HG02642 (cell line): ENCODE data around the gene ARRDC4.
"Not testable (repeated sequence)": the region's sequence is repeated elsewhere in the genome, so short reads cannot be mapped to it uniquely, and the experiment has no call there.

ENCODE experiments used
- ATAC-seq: cut with Tn5 transposase; IDR thresholded peaks from one replicate; pipeline ENCODE4 v1.9.1; 2021; ENCODE audit warnings: mild to moderate bottlenecking; ENCODE audit not compliant: unreplicated experiment, poor library complexity

ARRDC4 gene

DNA sequence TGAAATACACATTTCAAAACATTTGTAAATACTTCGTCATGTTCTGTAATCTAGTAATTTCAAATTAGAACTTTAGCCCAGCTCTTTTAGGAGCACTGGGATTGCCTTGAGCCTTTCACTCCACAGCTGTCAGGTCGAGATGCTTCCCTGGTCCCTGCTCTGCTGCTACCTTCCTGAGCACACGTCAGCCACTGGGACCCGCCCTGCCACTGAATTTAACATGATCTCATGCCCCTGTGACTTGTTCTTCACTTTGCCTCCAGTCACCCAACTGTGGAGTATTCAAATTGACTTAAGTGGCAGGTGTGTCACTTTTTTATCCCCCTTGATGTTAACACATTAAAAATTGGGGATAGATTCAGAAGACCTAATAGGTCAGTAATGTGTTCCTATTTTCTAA, 3.3 kb downstream of the ARRDC4 start:
- ATAC-seq = no peak

DNA sequence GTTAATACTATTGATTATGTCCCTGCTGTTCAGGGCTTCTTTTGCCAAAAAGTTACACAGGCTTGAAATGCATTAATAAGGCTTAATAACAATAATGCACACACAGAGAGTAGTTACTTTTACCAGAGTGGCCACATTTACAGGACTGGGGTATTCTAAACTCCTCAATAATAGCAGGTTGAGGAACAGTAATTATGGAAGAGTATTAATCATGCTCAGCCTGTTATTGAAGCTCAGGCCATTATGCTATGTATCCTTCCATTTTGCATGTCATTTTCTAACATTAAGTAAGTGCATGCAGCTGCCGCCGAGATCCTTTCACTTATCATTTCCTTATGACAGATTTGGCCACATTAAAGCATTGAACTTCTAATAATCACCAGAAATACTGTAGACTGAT, 5.7 kb downstream of the ARRDC4 start:
- no peak for ATAC-seq

DNA sequence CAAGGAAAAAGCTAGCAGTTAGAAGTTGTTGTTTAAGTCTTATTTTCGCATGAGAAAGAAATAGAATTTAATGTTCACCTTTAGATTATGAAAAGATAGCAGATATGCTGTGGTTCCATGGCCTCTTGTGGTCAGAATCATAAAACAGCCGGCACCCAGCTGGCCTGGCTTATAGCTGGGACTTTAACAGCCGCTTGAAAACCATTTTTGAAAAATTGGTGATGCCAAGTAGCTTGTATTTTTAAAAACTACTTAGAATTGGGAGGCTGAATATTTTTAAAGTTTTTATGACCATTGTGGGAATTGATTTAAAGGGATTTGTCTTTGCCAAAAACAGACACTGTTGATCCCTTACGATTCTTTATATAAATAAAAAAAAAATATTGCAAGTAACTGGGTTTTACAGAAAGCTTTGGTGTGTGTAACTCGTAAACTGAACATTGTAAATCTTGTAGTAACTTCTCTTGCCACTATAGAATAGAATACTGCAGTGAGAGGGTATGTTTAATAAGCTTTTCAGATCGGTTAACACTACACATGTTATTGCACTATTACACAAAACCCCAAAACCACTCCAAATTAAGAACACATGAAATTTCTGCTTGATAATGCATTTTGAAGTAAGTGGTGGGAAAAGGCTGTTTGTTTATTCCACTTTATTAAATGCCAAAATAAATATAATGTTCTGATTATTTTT, 6.6 kb downstream of the ARRDC4 start:
- no peak for ATAC-seq

DNA sequence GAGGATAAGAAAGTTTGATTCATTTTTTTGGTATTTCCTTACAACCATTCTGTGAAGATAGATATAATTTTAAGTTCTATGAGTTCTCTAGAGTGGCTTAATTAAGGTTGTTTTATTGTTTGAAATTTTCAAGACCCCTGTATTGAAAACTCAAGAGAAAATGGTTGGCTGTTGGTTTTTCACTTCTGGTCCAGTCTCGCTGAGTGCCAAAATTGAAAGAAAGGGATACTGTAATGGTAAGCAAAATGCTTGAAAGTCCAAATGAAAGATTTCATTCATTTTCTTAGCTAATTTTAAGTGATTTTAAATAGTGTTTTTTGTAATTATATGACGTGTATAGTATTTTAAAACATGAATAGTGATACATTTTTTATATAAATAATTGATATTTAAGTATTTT, 7.4 kb downstream of the ARRDC4 start:
- no peak for ATAC-seq

DNA sequence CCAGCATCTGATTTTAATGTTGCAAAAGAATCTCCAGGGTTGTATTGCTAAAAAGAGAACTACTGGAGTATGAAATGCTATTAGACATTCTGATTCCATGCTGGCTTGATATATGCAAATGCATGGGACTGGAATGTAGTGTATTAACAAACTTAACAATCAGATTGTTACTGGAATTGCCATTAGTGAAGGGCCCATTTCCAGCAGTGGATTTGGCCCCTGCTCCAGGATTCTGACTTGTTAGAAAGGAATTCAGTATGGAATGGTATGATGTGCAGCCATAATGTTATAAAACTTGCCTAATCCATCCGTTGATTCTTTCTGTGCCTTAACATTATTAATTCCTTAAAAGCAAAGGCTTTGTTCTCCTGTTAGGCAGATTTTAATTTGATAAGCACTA, 7.9 kb downstream of the ARRDC4 start:
- ATAC-seq = no peak

DNA sequence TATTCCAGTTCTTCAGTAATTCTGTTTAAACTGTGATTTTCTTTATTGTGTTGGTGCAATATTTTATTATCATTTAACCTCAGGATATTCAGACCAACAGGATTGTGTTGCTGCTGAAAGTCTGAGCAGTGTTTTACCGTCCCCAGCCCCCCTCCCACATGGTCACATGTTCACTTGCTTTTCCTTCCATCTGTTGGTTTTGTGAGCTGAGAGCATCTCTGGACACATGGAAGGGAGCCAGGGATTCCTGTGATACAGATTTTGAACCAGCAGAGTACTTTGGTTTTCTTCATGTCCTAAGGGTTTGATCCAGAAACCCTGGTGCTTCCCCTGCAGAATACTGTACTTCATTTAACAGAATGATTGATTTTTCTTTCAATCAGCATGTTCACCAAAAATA, 11.9 kb downstream of the ARRDC4 start:
- ATAC-seq = no peak

DNA sequence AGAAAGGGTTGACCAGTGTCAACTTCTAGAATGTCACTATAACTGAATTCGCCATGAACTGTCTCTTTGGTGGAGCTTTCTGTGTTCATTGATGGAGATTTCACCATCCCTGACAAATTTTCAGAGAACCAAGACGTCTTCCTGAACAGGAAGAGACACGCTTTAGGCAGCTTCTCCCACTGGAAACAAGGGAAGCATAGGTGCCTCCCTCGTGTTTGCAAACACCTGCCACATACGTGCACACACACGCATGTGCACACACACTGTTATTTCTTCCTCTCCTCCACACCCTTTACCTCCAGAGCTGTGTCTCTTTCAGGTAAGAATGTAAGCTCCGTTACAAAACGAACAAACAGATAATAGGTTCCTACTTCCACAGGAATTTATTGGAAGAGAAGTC, 15.6 kb downstream of the ARRDC4 start:
- no peak for ATAC-seq

DNA sequence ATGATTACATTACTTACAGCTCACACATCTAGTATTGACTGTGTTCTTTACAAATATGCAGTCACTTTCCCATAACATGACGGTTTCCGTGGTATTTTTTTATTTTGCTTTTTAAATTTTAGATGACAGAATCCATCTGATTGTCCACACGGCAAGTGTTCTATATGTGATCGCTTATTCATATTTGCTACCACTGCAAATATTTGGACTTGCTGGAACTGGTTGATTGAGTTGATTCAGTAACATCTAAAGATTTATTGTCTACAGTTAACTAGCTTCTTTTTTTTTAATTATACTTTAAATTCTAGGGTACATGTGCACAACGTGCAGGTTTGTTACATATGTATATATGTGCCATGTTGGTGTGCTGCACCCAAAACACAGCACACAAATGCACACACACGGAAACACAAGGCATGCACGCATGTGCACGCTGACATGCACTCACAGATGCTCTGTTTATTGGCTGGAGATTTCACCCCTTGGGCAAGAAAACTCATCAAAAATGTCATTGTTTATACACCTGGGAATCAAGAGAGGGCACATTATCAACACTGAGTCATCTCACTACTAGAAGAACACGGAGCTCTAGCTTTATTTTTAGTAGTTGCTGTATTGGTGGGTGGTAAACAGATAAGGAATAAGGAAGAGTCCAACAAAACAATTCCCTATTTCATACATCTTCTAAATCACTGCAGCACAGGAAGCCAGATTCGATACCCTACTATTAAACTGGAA, 16.4 kb downstream of the ARRDC4 start:
- ATAC-seq = no peak

DNA sequence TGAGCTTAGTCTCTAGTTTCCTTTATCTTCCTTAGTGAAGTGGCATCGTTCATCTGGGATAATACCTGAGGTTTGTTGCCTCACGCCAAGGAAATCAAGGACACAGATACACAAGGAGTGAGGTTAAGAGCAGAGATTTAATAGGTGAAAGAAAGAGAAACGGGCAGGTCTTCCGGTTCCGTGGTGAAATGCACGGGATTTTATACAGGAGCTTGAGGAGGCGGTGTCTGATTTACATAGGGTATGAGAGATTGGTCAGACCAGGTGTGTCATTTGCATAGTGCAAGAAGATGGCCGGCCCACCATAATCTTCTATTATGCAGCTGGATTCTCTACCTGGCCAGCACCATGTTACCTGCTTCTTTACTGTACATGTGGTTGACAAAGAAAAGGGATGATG, 17.2 kb downstream of the ARRDC4 start:
- ATAC-seq = no peak

DNA sequence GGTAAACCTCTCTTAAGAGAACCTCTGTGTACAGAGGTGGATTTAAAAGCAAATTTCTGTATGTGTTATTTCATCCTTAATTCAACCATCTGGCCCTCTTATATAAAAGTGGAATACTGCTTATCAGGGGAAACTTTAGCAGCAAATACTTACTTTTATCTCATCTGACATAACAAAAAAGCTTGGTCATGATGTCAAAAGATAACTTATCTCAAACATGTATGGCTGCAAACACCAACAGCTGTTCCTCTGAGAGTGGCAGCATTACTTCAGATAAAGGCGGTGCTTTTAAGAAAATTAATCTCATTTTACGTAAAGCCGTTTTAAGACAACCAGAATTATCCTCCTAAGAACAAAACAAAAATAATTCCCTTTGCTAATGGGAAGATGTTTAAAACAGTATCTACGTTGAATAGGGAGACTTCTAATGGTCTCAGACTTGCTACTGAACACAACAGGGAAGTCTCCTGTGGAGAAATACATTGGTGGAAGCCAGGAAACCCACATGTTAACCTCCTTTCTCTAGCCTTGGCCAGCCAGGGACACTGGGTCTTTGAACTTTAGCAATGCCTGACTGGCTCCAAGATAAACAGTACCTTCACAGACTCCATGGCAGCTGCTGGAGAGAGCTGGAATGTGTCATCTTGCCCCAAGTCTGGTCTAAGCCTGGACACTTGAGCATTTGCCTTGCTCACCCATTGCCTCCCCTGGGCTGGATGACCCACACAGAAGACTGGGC, 18.1 kb downstream of the ARRDC4 start:
- ATAC-seq = no peak

DNA sequence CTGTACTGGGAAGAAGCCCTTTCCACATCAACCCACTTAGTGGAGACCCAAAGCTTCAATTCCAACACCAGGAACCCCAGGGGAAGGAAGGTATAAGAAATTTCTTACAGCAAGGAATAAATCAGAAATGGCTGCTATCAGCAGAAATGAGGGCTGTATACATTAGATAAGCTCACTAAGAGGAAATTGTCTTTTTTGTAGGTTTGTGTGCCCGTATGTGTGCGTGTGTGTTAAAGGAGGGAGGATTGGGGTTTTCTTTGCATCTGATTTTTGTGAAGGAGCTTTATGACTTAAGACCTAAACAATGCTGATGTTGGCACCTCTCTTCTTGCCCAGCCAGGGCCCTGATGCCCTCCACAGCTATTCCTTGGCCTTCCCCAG, 18.6 kb downstream of the ARRDC4 start:
- no peak for ATAC-seq

DNA sequence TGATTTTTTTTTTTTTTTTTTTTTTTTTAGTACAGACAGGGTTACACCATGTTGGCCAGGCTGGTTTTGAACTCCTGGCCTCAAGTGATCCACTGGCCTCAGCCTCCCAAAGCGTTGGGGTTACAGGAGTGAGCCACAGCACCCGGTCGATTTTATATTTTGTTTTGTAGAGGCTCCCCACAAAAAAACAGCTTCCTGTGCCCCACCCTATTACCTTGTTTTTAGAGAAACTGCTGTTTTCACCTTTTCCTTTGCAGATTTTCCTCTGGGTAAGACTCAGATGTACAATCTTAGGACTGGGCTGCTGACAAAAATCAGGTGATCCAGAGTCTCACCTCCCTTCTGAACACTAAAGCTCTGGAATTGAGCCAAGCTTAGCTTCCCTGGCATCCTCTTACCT, 20.6 kb downstream of the ARRDC4 start:
- no peak for ATAC-seq

DNA sequence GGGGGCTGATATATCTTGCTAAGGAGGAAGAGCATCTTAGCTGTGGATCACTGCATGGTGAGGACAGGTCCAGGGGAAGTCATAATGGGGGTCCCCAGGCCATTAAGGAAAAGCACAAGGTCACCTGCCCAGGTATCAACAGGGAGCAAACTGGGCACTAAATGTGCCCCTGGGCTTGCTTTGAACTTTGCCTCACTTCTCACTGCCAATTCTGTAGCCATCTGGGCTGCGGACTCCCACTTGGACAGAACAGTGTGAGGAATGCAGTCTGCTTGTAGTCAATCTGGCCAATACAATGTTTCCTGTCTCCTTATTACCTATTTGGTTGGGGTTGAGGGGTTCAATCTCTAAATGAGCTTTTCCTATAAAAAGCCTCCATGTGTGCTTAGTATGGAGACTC, 21.3 kb downstream of the ARRDC4 start:
- no peak for ATAC-seq

DNA sequence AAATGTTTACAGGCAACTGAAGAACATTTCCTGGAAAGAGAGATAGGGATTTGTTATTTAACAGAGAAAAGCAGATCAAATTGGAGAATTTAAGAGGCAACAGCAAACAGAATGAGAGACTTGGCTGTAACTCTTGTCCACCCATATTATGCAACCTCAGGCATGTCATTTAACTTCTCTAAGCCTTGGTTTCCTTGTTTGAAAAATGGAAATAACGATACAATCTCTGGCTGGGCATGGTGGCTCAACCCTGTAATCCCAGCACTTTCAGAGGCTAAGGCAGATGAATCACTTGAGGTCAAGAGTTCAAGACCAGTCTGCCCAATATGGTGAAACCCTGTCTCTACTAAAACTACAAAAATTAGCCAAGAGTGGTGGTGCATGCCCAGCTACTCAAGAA, 23.7 kb downstream of the ARRDC4 start:
- ATAC-seq = no peak

DNA sequence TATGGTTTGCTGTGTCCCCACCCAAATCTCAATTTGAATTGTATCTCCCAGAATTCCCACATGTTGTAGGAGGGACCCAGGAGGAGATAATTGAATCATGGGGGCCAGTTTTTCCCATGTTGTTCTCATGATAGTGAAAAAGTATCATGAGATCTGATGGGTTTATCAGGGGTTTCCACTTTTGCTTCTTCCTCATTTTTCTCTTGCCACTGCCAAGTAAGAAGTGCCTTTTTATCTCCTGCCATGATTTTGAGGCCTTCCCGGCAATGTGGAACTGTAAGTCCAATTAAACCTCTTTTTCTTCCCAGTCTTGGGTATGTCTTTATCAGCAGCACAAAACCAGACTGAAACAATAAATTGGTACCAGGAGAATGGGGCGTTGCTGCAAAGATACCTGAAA, 25.5 kb downstream of the ARRDC4 start:
- not testable (repeated sequence) for ATAC-seq

DNA sequence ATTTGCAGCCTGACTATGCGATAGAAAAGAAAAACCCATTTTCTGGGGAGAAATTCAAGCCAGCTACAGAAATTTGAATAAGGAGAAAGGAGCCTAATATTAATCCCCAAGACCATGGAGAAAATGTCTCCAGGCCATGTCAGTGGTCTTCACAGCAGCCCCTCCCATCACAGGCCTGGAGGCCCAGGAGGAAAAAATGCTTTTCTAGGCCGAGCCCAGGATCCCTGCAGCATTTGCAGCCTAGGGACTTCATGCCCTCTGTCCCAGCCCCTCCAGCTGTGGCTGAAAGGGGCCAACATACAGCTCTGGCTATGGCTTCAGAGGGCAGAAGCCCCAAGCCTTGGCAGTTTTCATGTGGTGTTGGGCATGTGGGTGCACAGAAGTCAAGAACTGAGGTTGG, 26.3 kb downstream of the ARRDC4 start:
- no peak for ATAC-seq

DNA sequence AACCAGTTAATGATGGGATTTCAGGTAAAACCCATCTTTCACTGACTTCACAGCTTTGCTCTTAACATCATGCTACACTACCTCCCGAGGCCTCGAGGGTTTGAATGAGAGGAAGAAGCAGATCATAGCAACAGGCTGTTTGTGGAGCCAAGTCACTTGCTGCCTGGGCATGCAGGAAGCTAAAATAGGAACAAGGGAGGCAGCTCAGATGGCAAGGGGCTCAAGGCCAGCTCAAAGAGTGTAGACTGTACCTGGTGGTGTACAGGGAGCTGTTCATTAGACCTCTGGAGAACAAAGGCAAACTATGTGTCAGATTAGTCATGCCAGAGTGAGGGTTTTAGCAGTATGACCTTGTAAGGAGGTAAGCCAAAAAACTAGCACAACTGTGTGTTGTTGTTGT, 28.8 kb downstream of the ARRDC4 start:
- ATAC-seq = no peak

DNA sequence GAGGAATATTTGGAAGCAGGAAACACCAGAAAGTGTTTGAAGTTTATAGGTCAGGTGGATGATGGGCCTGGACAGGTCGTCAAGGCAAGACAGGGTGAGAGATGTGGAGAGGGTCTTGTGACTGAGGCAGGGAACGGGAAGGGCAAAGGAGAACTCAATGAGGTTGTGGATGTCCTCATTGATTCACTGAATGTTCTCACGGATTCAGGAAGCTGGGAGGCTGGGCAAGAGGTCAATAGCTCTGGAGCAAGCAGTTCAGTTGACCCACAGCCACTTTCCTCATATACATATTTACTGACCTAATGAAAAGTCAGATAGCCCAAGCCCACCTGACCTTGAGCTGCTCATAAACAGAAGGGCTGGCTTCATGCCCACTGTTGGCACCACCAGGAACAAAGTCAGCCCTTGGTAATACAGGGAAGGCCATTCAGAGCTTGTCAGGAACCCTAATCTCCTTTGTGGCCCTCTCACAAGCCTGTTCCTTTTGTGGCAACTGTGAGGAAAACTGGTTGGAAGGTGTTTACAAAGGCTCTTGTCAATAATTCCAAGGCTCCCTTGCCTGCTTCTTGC, 31.6 kb downstream of the ARRDC4 start:
- ATAC-seq = no peak

DNA sequence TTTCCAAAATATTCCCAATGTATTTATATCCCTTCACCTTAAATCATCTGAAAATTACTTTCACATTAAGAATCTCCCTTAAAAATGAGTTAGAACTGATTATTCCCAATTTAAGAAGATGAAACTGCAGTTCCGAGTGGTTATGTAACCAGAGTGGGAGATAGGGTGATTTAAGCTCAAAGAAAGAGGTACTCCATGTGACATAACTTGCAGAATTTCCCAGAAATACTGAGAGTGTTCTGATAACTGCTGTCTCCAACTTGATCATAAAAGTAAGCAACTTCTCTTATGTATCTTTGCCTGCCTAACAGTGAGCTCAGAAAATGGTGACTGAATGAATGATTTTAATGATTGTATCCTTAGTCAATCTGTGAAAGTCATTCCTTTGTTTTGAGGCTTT, 32.3 kb downstream of the ARRDC4 start:
- ATAC-seq = no peak

DNA sequence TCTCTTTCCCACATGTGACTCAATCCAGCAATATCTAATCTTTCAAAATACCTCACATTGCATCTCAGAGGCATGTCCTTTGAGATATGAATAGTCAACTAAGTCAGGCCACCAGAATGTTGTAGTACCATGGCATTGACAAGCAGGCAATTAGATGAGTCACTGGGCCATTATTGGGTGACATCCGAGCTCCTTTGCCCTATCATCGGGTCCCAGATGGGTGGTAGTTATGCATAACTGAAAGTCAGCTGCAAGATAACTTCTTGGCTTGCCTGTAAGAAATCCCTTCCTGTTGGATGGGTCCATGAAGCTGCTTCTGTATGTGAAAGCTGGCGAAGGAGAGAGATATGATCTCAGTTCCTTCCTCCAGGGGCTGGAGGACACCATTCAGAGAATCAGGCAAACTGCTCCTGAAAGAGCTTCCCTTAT, 32.8 kb downstream of the ARRDC4 start:
- no peak for ATAC-seq

DNA sequence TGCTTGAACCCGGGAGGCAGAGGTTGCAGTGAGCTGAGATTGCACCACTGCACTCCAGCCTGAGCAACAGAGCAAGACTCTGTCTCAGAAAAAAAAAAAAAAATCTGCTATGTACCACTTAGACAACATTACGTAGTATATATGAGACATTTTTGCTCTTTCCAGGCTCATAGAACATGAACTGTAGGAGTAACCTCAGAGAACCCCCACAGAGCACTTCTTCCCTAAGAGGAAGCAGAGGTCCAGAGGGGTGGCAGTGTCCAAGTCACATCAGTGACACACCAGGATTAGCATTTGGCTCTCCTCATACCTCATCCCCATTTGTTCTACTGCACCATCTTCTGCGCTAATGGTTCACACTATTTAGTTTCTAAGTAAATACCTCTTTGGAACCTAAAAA, 33.7 kb downstream of the ARRDC4 start:
- no peak for ATAC-seq
